IPS DF 6.9 (cell line): ENCODE data around the gene WHAMM.

Experiments used
- DNase-seq: peaks from one replicate; pipeline ENCODE4 v3.0.0-alpha.2; 2013; ENCODE audit warnings: low read depth, low spot score
- H3K27ac ChIP-seq: one replicate; pipeline ENCODE4 v1.5.1; 2013; ENCODE audit warnings: low read length, control low read depth
- H3K27me3 ChIP-seq: 2 replicates; pipeline ENCODE4 v1.6.1; 2013; ENCODE audit warnings: mild to moderate bottlenecking, low read length; ENCODE audit not compliant: control insufficient read depth, insufficient read depth
- H3K36me3 ChIP-seq: 2 replicates; pipeline ENCODE4 v1.6.1; 2013; ENCODE audit warnings: low read length; ENCODE audit not compliant: control insufficient read depth, insufficient read depth
- H3K4me1 ChIP-seq: 2 replicates; pipeline ENCODE4 v1.6.1; 2013; ENCODE audit warnings: low read length; ENCODE audit not compliant: control insufficient read depth, insufficient read depth
- H3K4me3 ChIP-seq: 2 replicates; pipeline ENCODE4 v1.5.1; 2013; ENCODE audit warnings: mild to moderate bottlenecking, low read length
- H3K9me3 ChIP-seq: 2 replicates; pipeline ENCODE4 v1.6.1; 2013; ENCODE audit warnings: low read length, inconsistent platforms; ENCODE audit not compliant: control insufficient read depth, insufficient read depth
- WGBS: extraction: QIAGEN DNeasy Blood & Tissue Kit; methylation state at CpG from one replicate; pipeline ENCODE4 v1.1.7; 2013; ENCODE audit warnings: mixed read lengths, missing lambda C conversion rate; ENCODE audit not compliant: insufficient read length, insufficient coverage; 5-methylcytosine and 5-hydroxymethylcytosine counted together

Gene WHAMM

DNA sequence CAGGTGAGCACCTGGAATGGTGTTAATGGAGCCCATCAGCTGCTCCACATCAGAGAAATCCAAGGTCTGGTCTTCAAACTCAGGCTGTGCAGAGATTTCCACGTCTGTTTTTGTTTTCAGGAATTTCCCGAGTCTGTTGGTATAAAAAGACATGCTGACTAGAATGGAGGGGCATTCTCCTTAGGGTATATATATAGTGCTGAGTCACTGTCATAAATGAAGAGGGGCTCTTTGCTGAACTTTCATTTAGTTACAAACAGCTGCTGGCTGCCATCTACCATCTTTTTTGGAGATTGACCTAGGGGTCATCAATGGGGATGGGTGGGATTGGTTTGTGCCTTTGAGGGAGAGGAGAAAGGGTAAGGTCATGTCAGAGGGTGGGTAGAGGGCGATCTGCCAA is 30.7 kb upstream of the WHAMM start:
- Histone ChIP-seq H3K27ac (no peak overlapping the region), H3K4me3 (no peak overlapping the region), H3K9me3 (no peaks in the 10 kb centered on the region), H3K36me3 (no peaks in the 10 kb centered on the region), H3K27me3 (no peaks in the 10 kb centered on the region), H3K4me1 (no peaks in the 10 kb centered on the region)
- no peak for DNase-seq
- no CpG with 5 or more reads among the region's 3 CpGs for WGBS

DNA sequence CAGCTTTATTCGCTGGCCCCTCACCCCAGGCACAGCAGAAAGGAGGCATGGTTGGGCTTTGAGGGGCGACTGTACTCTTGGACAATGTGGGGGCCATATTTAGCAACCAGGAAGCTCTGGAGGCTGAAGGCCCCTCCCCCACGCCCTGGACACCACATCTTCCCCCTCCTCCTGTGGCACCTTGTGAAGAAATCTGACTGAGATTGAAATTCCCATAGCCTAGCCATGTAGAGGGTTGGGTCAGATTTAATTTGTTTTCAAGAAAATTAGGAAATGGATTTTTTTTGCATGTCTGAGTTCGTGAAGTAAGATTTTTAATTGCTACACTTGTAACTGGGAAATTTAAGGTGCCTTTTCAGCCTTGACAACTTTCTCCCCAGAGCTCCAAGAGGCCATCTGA is 28.1 kb upstream of the WHAMM start:
- 100% methylated on average over 1 of the region's 4 CpGs for WGBS
- Histone ChIP-seq H3K9me3 (no peaks in the 10 kb centered on the region), H3K27me3 (no peaks in the 10 kb centered on the region), H3K36me3 (no peaks in the 10 kb centered on the region), H3K27ac (no peak overlapping the region), H3K4me3 (no peak overlapping the region), H3K4me1 (no peaks in the 10 kb centered on the region)
- DNase-seq, result no peak

DNA sequence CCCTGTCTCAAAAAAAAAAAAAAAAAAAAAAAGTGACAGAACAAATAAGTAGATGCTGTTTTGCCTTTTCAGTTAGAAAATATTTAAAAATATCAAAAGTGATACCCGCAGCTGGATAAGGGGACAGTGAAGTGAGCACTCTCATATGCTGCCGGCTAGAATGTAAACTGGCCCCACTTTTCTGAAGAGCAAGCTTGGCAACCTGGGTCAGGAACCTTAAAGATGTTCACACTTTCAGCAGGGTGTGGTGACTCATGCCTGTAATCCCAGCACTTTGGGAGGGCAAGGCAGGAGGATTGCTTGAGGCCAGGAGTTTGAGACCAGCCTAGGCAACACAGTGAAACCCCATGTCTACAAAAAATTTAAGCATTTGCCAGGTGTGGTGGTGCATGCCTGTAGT is 20.9 kb upstream of the WHAMM start:
- Histone ChIP-seq H3K27ac (no peak overlapping the region), H3K4me1 (no peaks in the 10 kb centered on the region), H3K9me3 (no peaks in the 10 kb centered on the region), H3K4me3 (no peak overlapping the region), H3K36me3 (no peaks in the 10 kb centered on the region), H3K27me3 (no peaks in the 10 kb centered on the region)
- DNase-seq, result no peak
- WGBS, result no CpG with 5 or more reads among the region's 2 CpGs

DNA sequence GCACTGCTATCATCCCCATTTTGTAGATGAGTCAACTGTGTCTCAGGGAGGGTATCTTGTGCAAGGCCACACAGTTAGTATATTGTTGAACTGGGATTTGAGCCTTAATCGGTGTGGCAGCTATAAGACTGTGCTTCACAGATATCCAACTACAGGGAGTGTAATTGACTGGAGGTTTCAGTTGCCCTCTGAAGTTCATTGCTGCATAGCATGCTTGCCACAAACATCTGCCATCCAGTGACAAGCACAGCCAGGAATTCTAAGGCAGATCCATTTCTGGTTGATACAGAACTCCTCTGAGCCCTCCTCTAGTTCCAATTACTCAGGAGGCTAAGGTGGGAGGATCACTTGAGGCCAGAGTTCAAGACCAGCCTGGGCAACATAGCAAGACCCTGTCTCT is 19.9 kb upstream of the WHAMM start:
- no CpG with 5 or more reads among the region's 1 CpG for WGBS
- Histone ChIP-seq H3K36me3 (no peaks in the 10 kb centered on the region), H3K27ac (no peak overlapping the region), H3K4me1 (no peaks in the 10 kb centered on the region), H3K27me3 (no peaks in the 10 kb centered on the region), H3K9me3 (no peaks in the 10 kb centered on the region), H3K4me3 (no peak overlapping the region)
- DNase-seq, result no peak

DNA sequence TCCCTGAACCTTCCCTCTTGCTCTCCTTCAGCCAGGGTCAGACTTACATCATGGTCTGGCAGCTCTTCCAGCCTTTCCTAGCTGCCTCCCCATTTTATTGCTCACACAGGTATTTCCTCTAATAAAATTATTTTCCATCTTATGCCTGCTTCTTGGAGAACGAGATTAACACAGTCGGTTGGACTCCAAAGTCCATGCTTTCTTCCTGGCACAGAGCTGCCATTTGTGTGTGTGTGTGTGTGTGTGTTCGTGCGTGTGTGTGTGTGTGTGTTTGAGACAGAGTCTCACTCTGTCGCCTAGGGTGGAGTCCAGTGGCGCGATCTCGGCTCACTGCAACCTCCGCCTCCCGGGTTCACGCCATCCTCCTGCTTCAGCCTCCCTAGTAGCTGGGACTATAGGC is 19.1 kb upstream of the WHAMM start:
- no peaks in the 10 kb centered on the region for H3K36me3 ChIP-seq
- H3K9me3 ChIP-seq, result no peaks in the 10 kb centered on the region
- H3K4me3 ChIP-seq, result no peak overlapping the region
- no peaks in the 10 kb centered on the region for H3K4me1 ChIP-seq
- no peak for DNase-seq
- H3K27ac ChIP-seq, result no peak overlapping the region
- no CpG with 5 or more reads among the region's 11 CpGs for WGBS
- H3K27me3 ChIP-seq, result no peaks in the 10 kb centered on the region

DNA sequence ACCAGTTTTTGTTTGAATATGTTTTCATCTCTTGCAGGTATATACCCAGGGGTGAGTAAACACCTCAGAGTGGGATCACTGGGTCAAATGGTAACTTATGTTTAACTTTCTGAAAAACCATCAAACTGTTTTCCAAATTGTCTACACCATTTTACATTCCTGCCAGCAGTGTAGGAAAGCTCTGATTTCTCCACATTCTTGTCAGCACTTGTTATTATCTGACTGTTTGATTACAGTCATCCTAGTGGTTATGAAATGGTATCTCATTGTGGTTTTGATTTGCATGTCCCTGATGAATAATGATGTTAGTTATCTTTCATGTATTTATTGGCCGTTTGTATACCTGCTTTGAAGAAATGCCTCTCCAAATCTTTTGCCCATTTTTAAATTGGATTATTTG is 17.4 kb upstream of the WHAMM start:
- H3K4me3 ChIP-seq, result no peak overlapping the region
- H3K27ac ChIP-seq, result no peak overlapping the region
- H3K9me3 ChIP-seq, result no peaks in the 10 kb centered on the region
- no peaks in the 10 kb centered on the region for H3K27me3 ChIP-seq
- no peak for DNase-seq
- WGBS, result no CpG with 5 or more reads among the region's 1 CpG
- no peaks in the 10 kb centered on the region for H3K4me1 ChIP-seq
- H3K36me3 ChIP-seq, result no peaks in the 10 kb centered on the region

DNA sequence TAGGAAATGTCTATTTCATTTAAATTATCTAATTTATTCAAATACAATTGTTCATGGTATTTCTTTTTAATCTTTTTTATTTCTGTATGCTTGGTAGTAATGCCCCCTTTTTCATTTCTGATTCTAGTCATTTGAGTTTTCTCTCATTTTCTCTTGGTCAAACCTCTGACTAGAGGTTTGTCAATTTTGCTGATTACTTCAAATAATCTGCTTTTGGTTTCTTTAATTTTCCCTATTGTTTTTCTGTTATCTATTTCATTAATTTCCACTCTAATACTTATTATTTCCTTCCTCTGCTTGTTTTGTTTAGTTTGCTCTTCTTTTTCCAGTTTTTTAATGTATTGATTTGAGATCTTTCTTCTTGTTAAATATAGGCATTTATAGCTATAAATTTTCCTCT is 15.7 kb upstream of the WHAMM start:
- no peaks in the 10 kb centered on the region for H3K27me3 ChIP-seq
- no peak overlapping the region for H3K4me3 ChIP-seq
- H3K36me3 ChIP-seq, result no peaks in the 10 kb centered on the region
- no peak overlapping the region for H3K27ac ChIP-seq
- no peak for DNase-seq
- H3K9me3 ChIP-seq, result no peaks in the 10 kb centered on the region
- no peaks in the 10 kb centered on the region for H3K4me1 ChIP-seq

DNA sequence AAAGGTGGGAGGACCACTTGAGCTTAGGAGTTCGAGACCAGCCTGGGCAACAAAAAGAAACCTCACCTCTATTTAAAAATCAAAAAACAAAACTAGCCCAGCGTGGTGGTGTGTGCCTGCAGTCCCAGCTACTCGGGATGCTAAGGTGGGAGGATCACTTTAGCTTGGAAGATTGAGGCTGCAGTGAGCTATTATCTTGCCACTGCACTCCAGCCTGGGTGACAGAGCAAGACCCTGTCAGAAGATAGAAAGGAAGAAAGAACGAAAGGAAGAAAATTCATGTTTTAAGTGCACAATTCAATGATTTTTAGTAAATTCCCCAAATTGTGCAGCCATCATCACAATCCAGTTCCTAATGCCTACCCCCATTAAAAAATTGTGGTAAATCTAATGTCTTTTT is 11.3 kb upstream of the WHAMM start:
- Histone ChIP-seq H3K36me3 (no peaks in the 10 kb centered on the region), H3K4me1 (no peaks in the 10 kb centered on the region), H3K27ac (no peak overlapping the region), H3K27me3 (no peaks in the 10 kb centered on the region), H3K4me3 (no peak overlapping the region), H3K9me3 (no peaks in the 10 kb centered on the region)
- DNase-seq, result no peak
- no CpG with 5 or more reads among the region's 4 CpGs for WGBS

DNA sequence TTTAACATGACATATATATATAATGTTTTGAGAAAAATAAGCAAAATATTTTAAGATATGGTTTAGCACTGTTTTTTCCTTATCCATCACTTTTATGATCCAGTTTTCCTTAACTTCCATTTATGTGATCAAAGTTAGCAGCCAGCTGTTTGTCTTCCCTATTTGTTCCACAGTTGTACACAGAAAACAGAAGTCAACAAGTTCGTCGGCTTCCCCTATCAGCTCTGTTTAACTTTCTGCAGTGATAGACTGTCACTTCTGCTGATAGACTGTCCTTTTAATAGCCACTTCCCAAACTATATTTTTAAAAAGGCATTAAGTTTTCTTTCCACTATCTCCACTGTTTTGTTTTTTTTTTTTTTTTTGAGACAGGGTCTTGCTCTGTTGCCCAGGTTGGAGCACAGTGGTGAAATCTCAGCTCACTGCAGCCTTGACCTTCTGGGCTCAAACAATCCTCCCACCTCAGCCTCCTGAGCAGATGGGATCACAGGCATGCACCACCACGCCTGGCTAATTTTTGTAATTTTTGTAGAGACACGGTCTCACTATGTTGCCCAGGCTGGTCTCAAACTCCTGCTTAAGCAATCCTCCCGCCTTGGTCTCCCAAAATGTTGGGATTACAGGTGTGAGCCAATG is 10.8 kb upstream of the WHAMM start:
- Histone ChIP-seq H3K27me3 (no peaks in the 10 kb centered on the region), H3K27ac (no peak overlapping the region), H3K9me3 (no peaks in the 10 kb centered on the region), H3K36me3 (no peaks in the 10 kb centered on the region), H3K4me3 (no peak overlapping the region), H3K4me1 (no peaks in the 10 kb centered on the region)
- WGBS, result no CpG with 5 or more reads among the region's 5 CpGs
- no peak for DNase-seq

DNA sequence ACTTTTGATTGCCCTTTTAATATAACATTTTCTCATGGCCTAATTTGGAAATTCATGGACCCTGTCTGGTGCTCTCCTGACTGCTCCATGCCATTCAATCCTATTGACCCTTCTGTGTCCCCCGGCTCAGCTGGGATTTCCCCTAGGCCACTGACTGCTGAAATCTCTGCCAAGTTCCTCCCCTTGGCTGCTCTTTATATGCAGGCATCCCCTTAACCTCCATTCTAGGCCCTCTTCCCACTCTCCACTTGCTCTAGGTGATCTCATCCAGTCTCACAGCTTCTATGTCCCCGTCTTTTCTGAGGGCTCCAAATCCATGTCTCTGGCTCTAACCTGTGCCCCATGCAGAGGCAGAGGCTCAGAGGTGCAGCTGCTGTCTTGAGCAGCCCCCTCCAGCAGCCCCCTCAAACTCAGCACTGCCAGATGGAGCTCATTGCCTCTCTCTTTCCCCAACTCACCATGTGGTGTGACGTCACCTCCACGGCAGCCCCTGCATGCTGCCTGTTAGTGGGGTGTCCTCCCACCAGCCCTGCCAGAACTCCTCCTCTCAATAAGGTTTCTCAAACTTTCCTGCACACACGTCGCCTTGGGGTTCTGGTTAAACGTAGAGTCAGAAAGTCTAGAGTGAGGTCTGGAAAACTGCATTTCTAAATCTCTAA is 10.1 kb upstream of the WHAMM start:
- H3K27ac ChIP-seq, result no peak overlapping the region
- no peak overlapping the region for H3K4me3 ChIP-seq
- WGBS, result no CpG with 5 or more reads among the region's 7 CpGs
- no peaks in the 10 kb centered on the region for H3K36me3 ChIP-seq
- no peaks in the 10 kb centered on the region for H3K27me3 ChIP-seq
- no peaks in the 10 kb centered on the region for H3K9me3 ChIP-seq
- no peak for DNase-seq
- H3K4me1 ChIP-seq, result no peaks in the 10 kb centered on the region

DNA sequence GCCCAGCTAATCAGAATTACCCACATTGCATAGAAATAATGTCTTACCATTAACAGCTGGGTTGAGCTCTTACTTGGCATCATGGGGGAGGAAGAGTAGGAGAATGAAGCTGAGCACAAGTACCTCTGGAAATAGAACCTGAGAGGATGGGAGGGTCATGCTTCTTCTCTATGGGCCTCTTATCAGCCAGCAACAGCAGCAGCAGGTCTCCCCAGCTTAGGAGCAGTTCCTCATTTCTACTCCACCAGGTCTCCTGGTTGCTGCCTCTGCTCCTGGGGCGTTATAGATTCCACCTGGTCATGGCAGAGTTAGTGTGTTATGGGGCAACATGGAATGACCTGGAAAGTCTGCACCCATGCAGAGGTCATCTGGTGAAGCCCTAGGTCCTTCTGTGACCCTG is 6.9 kb upstream of the WHAMM start:
- H3K27ac ChIP-seq, result no peak overlapping the region
- DNase-seq, result no peak
- no CpG with 5 or more reads among the region's 1 CpG for WGBS

More for the DNA sequence above, 6.9 kb upstream of the WHAMM start:
- Histone ChIP-seq H3K4me1 (no peaks in the 10 kb centered on the region), H3K4me3 (no peak overlapping the region), H3K36me3 (no peaks in the 10 kb centered on the region), H3K9me3 (no peaks in the 10 kb centered on the region), H3K27me3 (no peaks in the 10 kb centered on the region)
